ENCODE data around the gene SECTM1. TPM values are rescaled to one million over a fixed set of nuclear protein-coding genes. Genes with fewer than 3 reads are reported as not detected.

SECTM1 gene
- total RNA-seq, 1 donor from 2014 or later, result 1.1 TPM

DNA sequence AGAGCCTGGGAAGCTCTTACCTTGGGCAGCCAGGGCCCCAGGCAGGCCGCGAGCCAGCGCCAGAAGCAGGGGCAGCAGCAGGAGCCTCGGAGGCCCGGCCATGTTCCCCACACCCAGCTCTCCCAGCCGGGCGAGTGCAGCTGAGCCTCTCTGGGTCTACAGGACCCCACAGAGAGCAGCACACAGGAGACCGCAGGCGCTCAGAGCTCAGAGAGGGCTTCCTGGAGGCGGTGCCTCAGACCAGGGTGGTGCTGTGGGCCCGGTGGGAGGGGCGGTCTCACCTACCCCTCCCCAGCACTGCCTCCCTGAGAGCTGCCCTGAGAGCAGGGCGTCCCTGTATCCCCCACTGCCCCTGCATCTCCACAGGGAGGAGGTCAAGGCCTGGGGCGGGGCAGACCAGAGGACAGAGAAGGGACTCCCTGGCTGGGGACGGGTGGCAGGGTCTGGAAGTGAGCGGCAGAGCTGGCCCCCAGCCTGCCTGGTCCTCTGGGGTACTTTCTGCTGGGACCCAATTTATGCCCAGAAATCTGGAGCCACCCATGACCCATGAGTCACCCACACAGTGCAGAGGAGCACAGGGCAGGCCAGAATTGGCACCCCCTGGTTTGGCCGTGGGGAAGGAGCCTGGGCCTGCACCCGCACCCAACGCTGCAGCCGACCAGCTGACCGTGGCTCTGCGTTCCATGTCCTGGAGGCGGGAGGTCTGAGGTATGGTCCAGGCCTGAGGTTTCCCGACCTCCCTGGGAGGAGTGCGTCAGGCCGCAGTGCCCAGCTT is 16.0 kb downstream of the SECTM1 start, which contains the start of gene CD7:
Gene CD7 (minus strand): TSS at position 215 of the 775 bp plus-strand sequence. CDS start 113 bp downstream, at position 102.
- DNase-seq (ENCODE audit: extremely low read depth, low read depth, low spot score), result no peak

DNA sequence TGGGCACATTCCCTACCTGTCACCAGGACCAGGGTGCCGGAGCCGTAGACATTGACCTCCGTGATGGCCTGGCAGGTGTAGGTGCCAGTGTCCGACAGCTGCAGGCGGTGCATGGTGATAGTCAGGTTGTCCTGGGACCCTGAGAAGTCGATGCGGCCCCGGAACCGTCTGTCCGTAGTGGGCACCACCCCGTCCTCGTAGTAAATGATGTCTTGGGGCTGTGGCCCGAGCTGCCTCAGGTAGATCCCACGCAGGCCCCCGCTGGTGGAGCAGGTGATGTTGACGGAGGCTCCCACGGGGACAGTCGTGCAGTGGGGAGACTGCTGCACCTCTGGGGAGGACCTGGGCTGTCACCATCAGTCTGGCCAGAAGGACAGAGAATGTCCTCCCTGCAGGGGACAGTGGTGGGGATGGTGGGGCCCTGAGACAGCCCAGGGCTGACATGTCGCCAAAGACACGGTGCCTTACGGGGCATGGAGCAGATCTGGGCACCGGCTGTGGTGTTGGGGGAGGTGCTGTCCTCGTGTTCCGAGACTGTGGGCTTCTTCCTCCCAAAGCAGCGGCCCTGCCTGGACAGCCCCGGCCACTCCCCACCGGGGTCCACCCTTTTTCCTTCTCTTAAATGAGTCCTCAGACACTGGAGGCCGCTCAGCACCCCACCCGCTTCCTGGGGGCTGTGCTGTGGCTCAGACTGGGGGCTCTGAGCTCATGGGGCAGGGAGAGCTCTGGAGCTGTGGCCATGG is 16.7 kb downstream of the SECTM1 start:
- no peak for DNase-seq (ENCODE audit: extremely low read depth, low read depth, low spot score)

DNA sequence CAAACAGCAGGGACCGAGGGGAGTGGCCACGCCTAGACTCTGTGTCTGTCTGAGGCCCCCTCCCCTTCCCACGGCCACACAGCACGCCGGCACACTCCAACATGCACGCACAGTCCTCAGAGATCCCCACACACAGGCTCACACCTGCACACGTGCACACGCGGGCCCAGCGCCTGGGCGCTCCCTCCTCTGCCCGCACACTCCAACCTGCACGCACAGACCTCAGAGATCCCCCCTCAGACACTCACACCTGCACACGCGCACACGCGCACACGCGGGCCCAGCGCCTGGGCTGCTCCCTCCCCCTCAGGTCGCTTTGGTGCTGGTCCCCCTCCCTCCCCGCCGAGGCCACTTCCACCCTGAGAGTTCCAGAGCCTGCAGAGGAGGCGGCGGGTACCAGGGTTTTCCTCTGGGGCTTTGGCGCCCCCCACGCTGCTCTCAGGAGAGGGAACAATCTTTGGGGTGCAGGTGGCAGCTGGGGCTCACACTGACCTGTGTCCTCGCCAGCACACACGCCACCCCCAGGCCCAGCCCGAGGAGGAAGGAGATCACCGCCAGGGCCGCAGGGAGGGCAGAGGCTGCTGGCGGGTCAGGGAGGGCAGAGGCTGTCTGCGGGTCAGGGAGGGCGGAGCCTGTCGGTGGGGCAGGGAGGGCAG is 17.7 kb downstream of the SECTM1 start:
- DNase-seq (ENCODE audit: extremely low read depth, low read depth, low spot score), result no peak

DNA sequence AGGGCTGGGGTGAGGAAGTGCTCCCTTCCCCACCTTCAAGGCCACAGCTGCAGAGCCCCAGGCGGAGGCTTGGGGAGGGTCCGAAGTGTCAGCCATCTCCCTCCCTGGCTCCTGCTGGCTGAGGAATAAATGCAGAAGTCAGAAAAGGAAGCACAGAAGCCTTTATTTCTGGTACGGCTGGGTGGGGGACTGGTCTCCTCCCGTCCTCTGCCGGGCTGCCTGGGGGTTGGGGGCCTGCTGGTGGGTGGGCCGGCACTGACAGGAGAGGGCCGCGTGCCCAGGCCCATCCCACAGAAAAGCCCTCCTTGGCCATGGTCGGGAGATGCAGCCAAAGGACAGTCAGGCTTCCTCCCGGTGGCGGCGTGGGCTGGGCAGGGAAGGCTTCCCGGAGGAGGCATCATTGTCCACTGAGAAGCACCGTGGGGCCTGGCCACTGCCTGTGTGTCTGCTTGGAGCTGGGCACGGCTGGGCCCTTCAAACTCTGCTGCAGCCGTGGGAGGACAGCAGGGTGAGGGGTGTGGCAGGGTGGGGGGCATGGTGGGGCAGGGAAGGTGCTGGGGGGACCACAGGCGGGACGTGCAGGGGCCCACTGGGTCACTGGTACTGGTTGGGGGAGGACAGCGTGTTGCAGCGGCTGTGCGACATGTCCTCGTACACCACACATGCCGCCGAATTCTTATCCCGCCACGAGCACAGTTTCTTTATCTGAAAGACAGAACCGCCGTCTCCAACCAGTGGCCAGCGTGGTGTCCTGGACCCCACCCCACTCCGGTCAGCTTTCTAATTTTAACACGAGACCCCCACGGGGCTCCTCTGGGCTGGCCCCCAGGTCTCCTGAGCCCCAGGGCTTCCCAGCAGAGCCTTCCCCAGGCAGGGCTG is 18.6 kb downstream of the SECTM1 start:
- no peak for DNase-seq (ENCODE audit: extremely low read depth, low read depth, low spot score)

DNA sequence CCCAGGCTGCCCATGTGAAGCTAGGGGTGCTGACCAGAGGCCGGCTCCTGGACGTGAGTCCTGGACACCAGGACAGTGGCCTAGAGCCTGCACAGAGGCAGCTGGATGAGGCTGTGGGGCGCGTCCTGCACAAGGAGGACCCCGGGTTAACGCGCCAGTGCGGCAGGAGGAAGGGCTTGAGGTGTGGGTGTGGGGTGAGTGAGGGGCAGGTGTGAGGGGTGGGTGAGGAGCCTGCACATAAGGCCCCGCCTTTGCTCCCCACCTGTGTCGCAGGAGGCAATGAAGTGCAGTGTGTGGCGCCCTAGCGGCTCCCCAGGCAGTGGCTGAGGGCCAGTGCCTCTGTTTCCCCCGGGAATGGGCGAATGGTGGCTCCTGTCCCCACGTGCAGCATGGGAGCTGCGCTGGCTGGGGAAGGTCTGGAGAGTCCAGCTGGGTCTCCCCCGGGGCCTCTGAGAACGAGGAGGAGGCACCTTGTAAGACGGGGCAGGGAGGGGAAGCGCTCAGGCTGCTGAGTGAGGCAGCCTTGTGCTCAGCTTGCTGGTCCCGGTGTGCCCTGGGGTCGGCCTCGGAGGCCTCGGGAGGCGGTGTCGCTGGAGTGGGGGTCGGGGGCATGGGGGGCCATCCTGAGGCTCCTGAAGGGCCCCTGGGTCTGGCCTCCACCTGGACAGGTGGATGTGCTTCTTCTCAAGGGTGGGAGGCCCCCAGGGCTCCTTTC is 19.4 kb downstream of the SECTM1 start:
- no peak for DNase-seq (ENCODE audit: extremely low read depth, low read depth, low spot score)

DNA sequence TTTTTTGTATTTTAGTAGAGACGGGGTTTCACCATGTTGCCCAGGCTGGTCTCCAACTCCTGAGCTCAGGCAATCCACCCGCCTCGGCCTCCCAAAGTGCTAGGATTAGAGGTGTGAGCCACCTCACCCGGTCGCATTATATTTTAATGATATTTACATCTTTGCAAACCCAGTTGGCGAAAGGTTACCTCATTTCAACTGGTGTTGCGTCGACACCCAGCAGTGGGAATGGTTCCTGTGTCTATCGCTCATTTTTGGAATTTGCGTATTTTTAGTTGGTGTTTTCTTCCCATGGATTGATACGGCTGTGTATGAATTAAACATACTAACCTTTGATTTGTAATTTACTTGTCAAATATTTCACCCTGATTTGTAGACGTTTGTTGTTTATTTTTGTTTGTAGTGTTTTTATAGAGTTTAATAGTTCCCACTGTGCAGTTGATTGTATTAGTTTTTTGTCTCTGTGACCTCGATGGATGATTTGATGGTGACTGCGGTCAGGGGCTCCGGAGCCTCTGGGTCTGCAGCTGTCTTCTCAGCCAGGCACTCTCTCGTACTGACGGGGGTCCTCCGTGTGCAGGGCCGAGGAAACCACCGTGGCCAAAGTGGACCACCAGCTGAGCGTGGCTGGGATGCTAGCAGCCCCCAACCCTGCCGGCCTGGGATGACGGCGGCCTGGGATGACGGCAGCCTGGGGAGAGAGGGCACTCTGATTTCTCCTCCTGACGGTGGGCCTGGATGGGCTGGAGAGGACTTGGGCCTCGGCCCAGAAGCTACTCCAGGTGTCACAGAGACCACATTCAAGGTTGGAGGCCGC is 20.2 kb downstream of the SECTM1 start:
- DNase-seq (ENCODE audit: extremely low read depth, low read depth, low spot score), result no peak

DNA sequence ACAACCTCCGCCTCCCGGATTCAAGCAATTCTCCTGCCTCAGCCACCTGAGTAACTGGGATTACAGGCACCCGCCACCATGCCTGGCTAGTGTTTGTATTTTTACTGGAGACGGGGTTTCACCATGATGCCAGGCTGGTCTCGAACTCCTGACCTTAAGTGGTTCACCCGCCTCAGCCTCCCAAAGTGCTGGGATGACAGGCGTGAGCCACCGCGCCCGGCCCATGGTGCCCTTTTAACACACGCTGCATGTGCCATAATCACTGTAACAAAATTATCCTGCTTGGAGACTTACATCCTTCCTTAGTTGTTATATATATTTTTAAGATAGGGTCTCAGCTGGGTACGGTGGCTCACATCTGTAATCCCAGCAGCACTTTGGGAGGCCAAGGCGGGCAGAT is 21.6 kb downstream of the SECTM1 start:
- DNase-seq (ENCODE audit: extremely low read depth, low read depth, low spot score), result no peak

DNA sequence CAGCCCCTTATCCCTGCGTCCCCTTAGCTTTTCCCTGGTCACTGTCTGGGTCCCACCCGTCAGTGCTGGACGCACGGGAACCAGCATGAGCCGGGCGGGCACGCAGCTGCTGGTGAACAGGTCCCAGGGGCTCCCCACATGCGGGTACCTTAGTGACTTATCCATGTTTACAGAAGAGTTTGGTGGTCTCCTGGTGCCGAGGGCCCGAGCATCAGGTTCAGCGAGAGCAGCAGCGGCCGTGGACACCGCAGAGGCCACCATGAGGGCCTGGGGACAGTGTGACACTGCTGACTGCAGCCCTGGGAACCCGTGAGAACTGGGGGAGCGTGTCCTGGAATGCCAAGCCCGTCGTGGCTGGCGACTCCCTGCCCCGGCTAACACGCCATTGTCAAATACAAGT is 22.7 kb downstream of the SECTM1 start:
- DNase-seq (ENCODE audit: extremely low read depth, low read depth, low spot score), result no peak

DNA sequence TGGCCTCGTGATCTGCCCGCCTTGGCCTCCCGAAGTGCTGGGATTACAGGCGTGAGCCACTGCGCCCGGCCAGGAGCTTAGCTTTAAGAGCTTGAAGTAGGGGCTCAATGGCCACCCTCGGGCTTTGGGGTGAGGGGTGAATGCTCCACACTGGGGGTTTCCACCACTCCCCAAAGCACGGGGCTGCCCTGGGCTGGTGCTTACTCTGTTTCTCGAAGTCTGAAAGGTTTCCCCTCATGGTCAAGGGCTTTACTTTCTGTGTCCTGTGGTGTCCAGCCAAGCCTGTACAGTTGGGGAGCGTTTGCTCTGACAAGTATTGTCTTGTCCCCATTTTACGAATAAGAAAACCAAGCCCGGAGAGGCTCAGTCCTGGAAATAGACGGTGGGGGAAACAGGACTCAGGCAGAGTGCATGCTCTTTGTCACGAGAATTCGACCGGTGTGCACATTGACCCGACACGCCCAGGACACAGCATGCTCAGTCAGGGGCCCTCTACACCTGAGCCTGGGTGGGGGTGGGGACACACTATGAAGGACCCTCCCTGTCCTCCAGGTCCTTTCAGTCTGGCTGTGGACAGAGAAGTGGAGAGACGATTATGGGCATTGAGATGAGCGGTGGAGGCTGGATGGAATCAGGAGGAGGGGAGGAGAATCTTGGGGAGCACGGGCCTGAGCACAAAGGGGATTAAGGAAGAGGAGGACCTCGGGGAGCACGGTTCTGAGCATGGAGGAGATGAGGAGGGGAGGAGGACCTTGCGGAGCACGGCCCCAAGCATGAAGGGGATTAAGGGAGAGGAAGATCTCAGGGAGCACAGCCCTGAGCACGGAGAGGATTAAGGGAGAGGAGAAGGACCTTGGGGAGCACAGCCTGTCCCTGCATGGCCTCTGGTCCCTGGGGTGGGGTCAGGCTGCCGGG is 23.7 kb downstream of the SECTM1 start:
- DNase-seq (ENCODE audit: extremely low read depth, low read depth, low spot score), result no peak

DNA sequence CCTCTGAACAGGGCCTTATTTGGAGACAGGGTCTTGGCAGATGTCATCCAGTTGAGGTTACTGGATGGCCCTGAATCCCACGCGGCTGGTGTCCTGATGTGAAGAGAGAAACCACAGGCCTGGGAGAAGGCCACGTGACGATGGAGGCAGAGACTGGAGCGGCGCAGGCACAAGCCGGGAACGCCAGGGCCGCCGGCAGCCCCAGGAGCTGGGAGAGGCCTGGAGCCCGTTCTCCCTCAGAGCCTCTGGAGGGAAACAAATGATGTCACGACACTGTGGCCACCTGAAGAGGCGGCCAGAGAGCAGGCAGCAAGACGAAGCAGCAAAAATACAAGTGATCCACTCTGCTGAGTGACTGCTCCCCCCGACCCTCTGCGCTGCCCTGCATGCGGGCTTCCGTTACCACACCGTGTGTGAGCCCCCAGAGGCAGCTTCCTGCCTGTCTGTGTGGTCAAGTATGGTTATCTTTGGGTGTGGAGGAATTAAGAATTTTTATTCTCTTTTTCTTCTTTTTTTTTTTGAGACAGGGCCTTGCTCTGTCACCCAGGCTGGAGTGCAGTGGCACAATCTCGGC is 27.8 kb downstream of the SECTM1 start:
- DNase-seq (ENCODE audit: extremely low read depth, low read depth, low spot score), result no peak

DNA sequence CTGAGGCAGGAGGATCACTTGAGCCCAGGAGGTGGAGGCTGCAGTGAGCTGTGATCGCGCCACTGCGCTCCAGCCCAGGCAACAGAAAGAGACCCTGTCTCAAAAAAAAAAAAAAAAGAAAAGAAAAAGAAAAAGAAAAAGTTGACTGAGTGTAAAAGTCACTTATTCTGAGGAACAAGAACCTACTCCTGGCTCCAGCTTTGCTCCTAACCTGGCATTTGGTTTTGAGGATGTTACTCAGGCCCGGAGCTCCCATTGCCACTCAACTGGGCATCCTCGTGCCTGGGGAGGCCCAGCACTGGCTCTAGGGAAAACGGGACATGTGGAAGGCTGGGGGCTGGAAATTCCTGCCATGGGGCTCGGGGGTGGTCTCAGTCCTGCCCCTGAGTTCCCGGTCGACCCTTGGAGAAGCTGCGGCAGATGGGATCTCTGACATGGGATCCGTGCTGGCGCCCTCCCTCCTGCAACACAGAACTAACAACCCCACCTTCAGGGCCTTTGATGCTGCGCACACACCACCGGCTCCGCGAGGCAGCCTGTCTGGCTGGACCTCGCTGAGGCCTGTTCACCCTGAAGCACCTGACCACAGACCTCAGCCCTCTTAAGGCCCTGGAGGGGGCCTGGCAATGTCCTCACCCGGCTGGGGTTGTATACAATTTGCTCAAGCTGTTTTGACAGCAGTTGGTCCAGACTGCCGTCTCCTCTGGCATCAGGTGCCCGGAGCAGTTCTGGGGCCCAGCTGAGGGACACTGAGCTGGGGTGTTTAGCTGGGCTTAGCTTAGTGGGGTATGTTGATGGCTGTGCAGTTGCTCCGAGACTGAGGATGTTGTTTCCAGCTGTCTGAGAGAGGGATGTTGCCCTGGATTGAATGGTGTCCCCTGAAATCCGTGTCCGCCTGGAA is 28.5 kb downstream of the SECTM1 start:
- no peak for DNase-seq (ENCODE audit: extremely low read depth, low read depth, low spot score)

DNA sequence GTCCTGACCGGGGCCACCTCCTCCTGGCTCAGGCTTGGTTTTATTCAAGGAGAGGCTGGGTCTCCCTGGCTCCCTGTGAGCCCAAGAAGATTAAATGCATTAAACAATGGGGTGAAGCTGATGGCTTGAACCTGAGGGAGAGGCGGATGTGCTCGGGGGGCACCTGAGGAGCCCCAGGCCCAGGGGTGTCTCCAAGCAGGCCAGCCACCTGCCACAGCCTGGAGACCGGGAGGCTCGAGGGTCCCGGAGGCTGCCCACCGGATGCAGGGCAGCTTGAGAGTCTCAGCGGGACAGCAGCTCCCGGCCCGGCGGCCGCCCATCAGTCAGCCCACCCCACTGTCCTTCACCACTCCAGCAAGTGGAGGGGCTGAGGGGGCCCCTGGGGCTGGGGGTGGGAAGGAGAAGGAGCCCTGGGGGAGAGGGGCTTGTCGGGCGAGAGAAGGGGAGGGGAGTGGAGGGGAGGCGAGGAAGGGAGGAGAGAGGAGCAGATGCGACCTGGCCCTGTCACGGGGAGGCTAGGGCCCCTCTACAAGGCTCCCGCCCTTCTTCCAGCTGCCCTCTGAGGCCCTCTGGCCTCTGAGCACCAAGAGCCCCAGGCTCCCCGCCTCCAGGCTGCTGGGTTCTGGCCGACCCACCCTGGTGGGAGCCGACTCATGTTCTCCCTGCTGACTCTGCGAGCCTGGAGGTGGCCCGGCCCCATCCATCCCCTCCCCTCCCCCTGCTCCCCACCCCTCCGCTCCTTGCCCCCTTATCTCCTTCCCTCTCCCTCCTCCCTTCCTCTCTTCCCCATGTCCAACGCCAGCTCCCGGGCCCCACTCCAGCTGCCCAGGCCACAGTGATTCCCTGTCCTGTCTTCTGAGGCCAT is 29.4 kb downstream of the SECTM1 start:
- DNase-seq (ENCODE audit: extremely low read depth, low read depth, low spot score), result no peak

DNA sequence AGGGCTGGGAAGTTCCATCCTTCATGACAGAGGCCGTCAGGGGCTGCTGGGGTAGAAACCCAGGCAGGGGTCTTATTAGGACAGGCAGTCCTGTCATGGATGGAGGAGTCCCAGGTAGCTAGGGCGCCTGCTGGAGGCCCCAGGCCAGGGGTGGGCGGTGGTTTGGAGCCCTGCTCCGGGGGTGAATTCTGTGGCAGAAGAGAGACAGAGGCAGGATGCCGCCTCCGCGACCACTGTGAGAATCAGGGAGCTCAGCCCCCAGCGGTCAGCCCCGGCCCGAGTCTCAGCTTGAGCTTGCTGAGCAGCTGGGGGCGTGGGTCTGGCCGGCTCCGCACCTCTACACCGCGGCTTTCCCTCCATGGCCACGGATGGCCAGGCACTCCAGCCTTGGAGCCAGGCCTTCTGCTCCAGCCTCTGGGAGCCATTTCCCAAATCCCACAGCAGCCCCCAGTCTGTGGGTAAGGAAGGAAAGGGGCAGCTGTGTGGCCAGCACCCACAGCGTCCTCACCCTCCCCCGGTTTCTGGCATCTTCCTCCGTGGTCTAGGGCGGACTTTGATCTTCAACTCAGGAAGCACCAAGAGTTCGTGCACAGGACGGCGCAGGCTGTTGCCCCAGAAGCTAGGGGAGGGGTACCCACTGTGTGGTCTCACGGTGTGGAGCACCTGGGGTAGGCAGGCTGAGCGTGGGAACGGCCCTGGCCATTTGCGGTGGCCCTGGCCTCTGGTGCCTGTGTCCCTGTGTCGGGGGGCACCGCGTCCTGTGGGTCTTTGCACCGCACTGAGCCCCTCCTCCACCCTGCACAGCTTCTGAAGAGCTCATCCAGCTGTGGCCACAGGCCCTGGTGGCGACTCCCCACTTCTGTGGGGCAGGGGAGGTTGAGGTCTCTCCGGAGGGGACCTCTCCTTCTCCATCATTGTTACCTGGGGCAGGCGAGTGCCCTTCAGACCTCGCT is 30.3 kb downstream of the SECTM1 start:
- DNase-seq (ENCODE audit: extremely low read depth, low read depth, low spot score), result no peak

DNA sequence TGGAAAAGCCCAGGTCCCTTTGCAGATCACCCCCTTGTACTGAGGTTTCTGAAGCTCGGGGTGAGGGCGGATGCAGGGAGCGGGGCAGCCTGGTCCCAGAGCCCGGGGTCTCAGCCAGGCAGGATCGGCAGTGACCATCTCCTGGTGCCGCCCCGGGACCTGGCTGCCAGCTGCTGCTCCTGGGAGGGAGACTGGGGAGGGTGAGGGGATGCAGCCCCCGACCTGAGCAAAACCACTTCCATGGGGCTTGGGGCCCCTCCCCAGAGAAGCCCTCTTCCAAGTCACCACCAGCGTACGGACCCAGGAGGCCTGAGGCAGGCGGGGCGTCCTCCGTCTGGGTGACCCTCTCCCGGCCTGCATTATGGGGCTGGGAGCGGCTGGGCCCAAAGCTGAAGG is 31.0 kb downstream of the SECTM1 start:
- no peak for DNase-seq (ENCODE audit: extremely low read depth, low read depth, low spot score)
